A549 (cell line): ENCODE measurements around the gene FAM131A. TPM values are rescaled to one million over a fixed set of nuclear protein-coding genes. Genes with fewer than 3 reads are reported as not detected.

ENCODE experiments used
- ATAC-seq, 2 experiments: fragments of 200-7000 bp in 1 of 2; fragments of >200 bp in 1 of 2; cut with Nextera tagmentation in 1 of 2; cut with Tn5 transposase in 1 of 2; 3 replicates each; pipeline versions ENCODE4 v1.8.0 to v1.9.1; 2018 to 2020; ENCODE audit warnings: mild to moderate bottlenecking in 1 of 2, moderate library complexity in 1 of 2
- CTCF ChIA-PET: fragments of 300-600 bp; sonication (Branson Sonifier 250); formaldehyde crosslinking; extraction: SDS; loops from one replicate; lab custom pipeline; 2021; ENCODE audit warnings: antibody characterized with exemption, inconsistent platforms; lab: Yijun Ruan, JAX
- POLR2A ChIA-PET: fragments of 350-600 bp; formaldehyde crosslinking; extraction: SDS; loops from one replicate; lab custom pipeline; 2021; ENCODE audit warnings: antibody characterized with exemption, inconsistent platforms; lab: Yijun Ruan, JAX
- DNase-seq, 2 experiments: peaks; one replicate each; pipeline versions ENCODE4 v3.0.0 to v3.0.0-alpha.2; 2011 to 2016; ENCODE audit warnings: low read depth in 1 of 2, low spot score in 1 of 2
- FAIRE-seq: peaks from 2 replicates; lab custom pipeline; 2011; peaks lifted over from hg19 to GRCh38; lab: Jason Lieb, UNC
- H3K27ac ChIP-seq, 2 experiments: fragments of >200 bp; sonication (Bioruptor Twin); formaldehyde crosslinking; 3 replicates each; pipeline ENCODE4 v1.5.1; 2016 to 2017
- H3K4me1 ChIP-seq: fragments of >200 bp; sonication (Bioruptor Twin); formaldehyde crosslinking; 3 replicates; pipeline ENCODE4 v1.6.1; 2016
- H3K4me2 ChIP-seq: fragments of >200 bp; sonication (Bioruptor Twin); formaldehyde crosslinking; 3 replicates; pipeline ENCODE4 v1.6.1; 2016
- H3K4me3 ChIP-seq: fragments of >200 bp; sonication (Bioruptor Twin); formaldehyde crosslinking; 3 replicates; pipeline ENCODE4 v1.5.1; 2016
- H3K9me3 ChIP-seq: fragments of >200 bp; sonication (Bioruptor Twin); formaldehyde crosslinking; 3 replicates; pipeline ENCODE4 v1.6.1; 2016
- BCL3 ChIP-seq: fragments of >200 bp; sonication (Bioruptor Twin); formaldehyde crosslinking; IDR thresholded peaks from 3 replicates; pipeline ENCODE4 v1.6.1; 2016
- BHLHE40 ChIP-seq: IDR thresholded peaks from 2 replicates; pipeline ENCODE4 v1.6.1; 2012; ENCODE audit warnings: low read depth, low read length, inconsistent platforms
- CBX2 ChIP-seq: fragments of 200-600 bp; sonication (generic); IDR thresholded peaks from 2 replicates; pipeline ENCODE4 v1.6.1; 2016; ENCODE audit warnings: low read depth, mild to moderate bottlenecking, borderline replicate concordance
- CHD4 ChIP-seq: fragments of 200-600 bp; sonication (generic); IDR thresholded peaks from 2 replicates; pipeline ENCODE4 v1.6.1; 2016; ENCODE audit warnings: antibody characterized with exemption, mild to moderate bottlenecking, borderline replicate concordance
- CTCF ChIP-seq: fragments of >200 bp; sonication (Bioruptor Twin); formaldehyde crosslinking; IDR thresholded peaks from 3 replicates; pipeline ENCODE4 v1.5.1; 2016
- E2F6 ChIP-seq: IDR thresholded peaks from 2 replicates; pipeline ENCODE4 v1.6.1; 2012; ENCODE audit warnings: low read depth, borderline replicate concordance
- EHF ChIP-seq: fragments of 250-450 bp; sonication (Bioruptor Pico); IDR thresholded peaks from 2 replicates; pipeline ENCODE4 v1.5.0; 2020; ENCODE audit warnings: mild to moderate bottlenecking
- EP300 ChIP-seq, 2 experiments: fragments of >200 bp; sonication (Bioruptor Twin); formaldehyde crosslinking; IDR thresholded peaks; 2 replicates in 1 of 2; 3 replicates in 1 of 2; pipeline ENCODE4 v1.6.1; 2016 to 2017
- GATA3 ChIP-seq: IDR thresholded peaks from 2 replicates; pipeline ENCODE4 v1.6.1; 2012; ENCODE audit warnings: borderline replicate concordance
- HES2 ChIP-seq: fragments of >200 bp; sonication (Bioruptor Twin); formaldehyde crosslinking; IDR thresholded peaks from 2 replicates; pipeline ENCODE4 v1.6.1; 2016
- HEYL ChIP-seq: fragments of 250-450 bp; sonication (Bioruptor Pico); IDR thresholded peaks from 2 replicates; pipeline ENCODE4 v1.8.0; 2021; ENCODE audit warnings: mild to moderate bottlenecking, moderate library complexity
- HOXB13 ChIP-seq: fragments of 250-450 bp; sonication (Bioruptor Pico); IDR thresholded peaks from 2 replicates; pipeline ENCODE4 v1.5.0; 2020; ENCODE audit warnings: low read depth, mild to moderate bottlenecking, moderate library complexity
- JUN ChIP-seq, 2 experiments: fragments of >200 bp; sonication (Bioruptor Twin); formaldehyde crosslinking; IDR thresholded peaks; 2 replicates in 1 of 2; 3 replicates in 1 of 2; pipeline ENCODE4 v1.6.1; 2016 to 2017
- JUNB ChIP-seq: fragments of >200 bp; sonication (Bioruptor Twin); formaldehyde crosslinking; IDR thresholded peaks from 2 replicates; pipeline ENCODE4 v1.6.1; 2016
- KDM1A ChIP-seq: fragments of 200-600 bp; sonication (generic); IDR thresholded peaks from 2 replicates; pipeline ENCODE4 v1.6.1; 2016; ENCODE audit warnings: low read depth, mild to moderate bottlenecking
- KDM5A ChIP-seq: fragments of 200-600 bp; sonication (generic); IDR thresholded peaks from 2 replicates; pipeline ENCODE4 v1.6.1; 2016; ENCODE audit warnings: antibody characterized with exemption, mild to moderate bottlenecking
- MAX ChIP-seq: IDR thresholded peaks from 2 replicates; pipeline ENCODE4 v1.6.1; 2012
- NR3C1 ChIP-seq: fragments of >200 bp; sonication (Bioruptor Twin); formaldehyde crosslinking; IDR thresholded peaks from 3 replicates; pipeline ENCODE4 v1.6.1; 2017
- PBX3 ChIP-seq: IDR thresholded peaks from 2 replicates; pipeline ENCODE4 v1.6.1; 2012
- PHF8 ChIP-seq: fragments of 200-600 bp; sonication (generic); IDR thresholded peaks from 2 replicates; pipeline ENCODE4 v1.6.1; 2016; ENCODE audit warnings: low read depth, mild to moderate bottlenecking, antibody characterized with exemption, moderate library complexity, borderline replicate concordance
- POLR2A ChIP-seq: IDR thresholded peaks from 2 replicates; pipeline ENCODE4 v1.6.1; 2012; ENCODE audit warnings: mild to moderate bottlenecking, low read length
- POLR2AphosphoS2 ChIP-seq: conservative IDR thresholded peaks from 2 replicates; pipeline ENCODE4 v1.6.1; 2012; ENCODE audit warnings: low read length, improper control_type of control experiment, inconsistent platforms
- RAD21 ChIP-seq, 2 experiments: fragments of >200 bp in 1 of 2; sonication (Bioruptor Twin) in 1 of 2; formaldehyde crosslinking in 1 of 2; IDR thresholded peaks in 1 of 2; conservative IDR thresholded peaks in 1 of 2; 2 replicates in 1 of 2; 3 replicates in 1 of 2; pipeline ENCODE4 v1.6.1; 2012 to 2018; ENCODE audit warnings: inconsistent platforms in 1 of 2
- RARB ChIP-seq: fragments of 250-450 bp; sonication (Bioruptor Pico); IDR thresholded peaks from 2 replicates; pipeline ENCODE4 v1.8.0; 2021; ENCODE audit warnings: mild to moderate bottlenecking, moderate library complexity
- RNF2 ChIP-seq: fragments of 200-600 bp; sonication (generic); IDR thresholded peaks from 2 replicates; pipeline ENCODE4 v1.6.1; 2016; ENCODE audit warnings: low read depth, mild to moderate bottlenecking, antibody characterized with exemption, moderate library complexity, borderline replicate concordance
- SMC3 ChIP-seq: fragments of >200 bp; sonication (Bioruptor Twin); formaldehyde crosslinking; IDR thresholded peaks from 3 replicates; pipeline ENCODE4 v1.6.1; 2018; ENCODE audit warnings: inconsistent platforms
- SREBF2 ChIP-seq: fragments of 450-650 bp; IDR thresholded peaks from 2 replicates; pipeline ENCODE4 v1.6.1; 2014; ENCODE audit warnings: mild to moderate bottlenecking, moderate library complexity
- TFCP2L1 ChIP-seq: fragments of 250-450 bp; sonication (Bioruptor Pico); IDR thresholded peaks from 2 replicates; pipeline ENCODE4 v1.5.0; 2021; ENCODE audit warnings: mild to moderate bottlenecking
- USF2 ChIP-seq: fragments of 450-650 bp; IDR thresholded peaks from 2 replicates; pipeline ENCODE4 v1.6.1; 2014; ENCODE audit warnings: antibody characterized with exemption
- ZC3H11A ChIP-seq: fragments of 450-650 bp; IDR thresholded peaks from 2 replicates; pipeline ENCODE4 v1.6.1; 2014; ENCODE audit warnings: antibody characterized with exemption, mild to moderate bottlenecking
- ZNF302 ChIP-seq: fragments of 250-450 bp; sonication (Bioruptor Pico); IDR thresholded peaks from 2 replicates; pipeline ENCODE4 v1.9.0; 2021; ENCODE audit warnings: inconsistent platforms, mild to moderate bottlenecking, moderate library complexity
- ZSCAN20 ChIP-seq: fragments of 250-450 bp; sonication (Bioruptor Pico); IDR thresholded peaks from 2 replicates; pipeline ENCODE4 v1.8.0; 2022; ENCODE audit warnings: mild to moderate bottlenecking, moderate library complexity
- WGBS: methylation state at CpG from one replicate; pipeline ENCODE4 v1.1.6; 2017; ENCODE audit errors: missing lambda C conversion rate; 5-methylcytosine and 5-hydroxymethylcytosine counted together
- polyA plus RNA-seq, 4 experiments: library from polyadenylated mRNA; depleted of rRNA in 3 of 4; stranded (reverse); fragments of >200 nt; fragmentation: RNase III in 1 of 4; extraction: RNeasy Plus Mini Kit Qiagen cat#74134 plus additional on column Dnase treatment in 1 of 4; gene quantifications; 2 replicates in 3 of 4; 3 replicates in 1 of 4; pipeline ENCODE4 v1.2.3, GENCODE V29; 2011 to 2017

The FAM131A gene
- polyA plus RNA-seq, 2 of the 4 experiments (the other 2 are of a cell fraction), result 5.2 to 6.1 TPM

GRCh38 chr3:184291738-184292445 lies 45.5 kb upstream of the FAM131A start (continued):
- no peak for TF ChIP-seq BCL3
- TF ChIP-seq PBX3, result no peak

- H3K9me3 ChIP-seq, result no peaks in the 10 kb centered on the region
- H3K4me3 ChIP-seq, result no peak overlapping the region
- no peak for FAIRE-seq
- no peak for ATAC-seq
- no peak for DNase-seq
- TF ChIP-seq CBX2 (no peak), RNF2 (no peak), HEYL (no peak), POLR2A (no peak), USF2 (no peak), ZSCAN20 (CRISPR knock-in tag) (no peak), KDM5A (no peak), RARB (CRISPR knock-in tag) (no peak), ZC3H11A (no peak), KDM1A (no peak), CTCF (no peak), E2F6 (no peak), POLR2AphosphoS2 (no peak), MAX (no peak), PHF8 (no peak)
- peaks cover 7% of the 10 kb centered on the region; the same call in 2 of the 3 replicates for H3K4me1 ChIP-seq
- no peak overlapping the region for H3K4me2 ChIP-seq
- 57% methylated on average over 3 of the region's 3 CpGs for WGBS
- ChIA-PET POLR2A (no interaction called here), CTCF (interaction anchor here (0.6 kb wide), 1 partner anchor 1061 kb away, joined by 3 read pairs; no protein-coding TSS in a partner anchor)
- H3K27ac ChIP-seq, result no peak overlapping the region
These were observed 41.6 kb upstream of the FAM131A start for GRCh38 chr3:184295771-184296170.

GRCh38 chr3:184296616-184297015 lies 40.8 kb upstream of the FAM131A start:
- H3K27ac ChIP-seq, result no peak overlapping the region
- ATAC-seq (no peak), DNase-seq (no peak), FAIRE-seq (no peak)
- H3K9me3 ChIP-seq, result no peaks in the 10 kb centered on the region
- H3K4me1 ChIP-seq, result peaks cover 9% of the 10 kb centered on the region; the same call in 2 of the 3 replicates
- CTCF ChIA-PET, result interaction anchor here (0.6 kb wide), 1 partner anchor 1060 kb away, joined by 3 read pairs; no protein-coding TSS in a partner anchor
- H3K4me2 ChIP-seq, result no peak overlapping the region
- 83% methylated on average over 6 of the region's 7 CpGs for WGBS
- H3K4me3 ChIP-seq, result no peak overlapping the region
- POLR2A ChIA-PET, result no interaction called here
- TF ChIP-seq NR3C1 (no peak), GATA3 (no peak), CHD4 (no peak), SREBF2 (no peak), EHF (CRISPR knock-in tag) (no peak), JUNB (no peak), RAD21 (conservative IDR thresholded peaks at IDR 0.05 in 1 of 2, IDR thresholded peaks at IDR 0.05 in 1 of 2) (no peak), TFCP2L1 (CRISPR knock-in tag) (no peak), EP300 (IDR thresholded peaks at IDR 0.05) (no peak), CBX2 (no peak), POLR2AphosphoS2 (no peak), BHLHE40 (no peak), ZNF302 (CRISPR knock-in tag) (no peak), ZSCAN20 (CRISPR knock-in tag) (no peak), SMC3 (no peak), HOXB13 (CRISPR knock-in tag) (no peak), JUN (IDR thresholded peaks at IDR 0.05) (no peak), HES2 (no peak)
